Heart left ventricle (tissue), 16 donors: Measurements from ENCODE around the gene PDF. TPM values are rescaled to one million over a fixed set of nuclear protein-coding genes. Genes with fewer than 3 reads are reported as not detected.

Experiments
- ATAC-seq, 4 donors: fragments of 200-7000 bp; cut with Tn5 transposase; one replicate each; pipeline ENCODE4 v1.9.1; 2020 to 2022; ENCODE audit warnings: moderate library complexity in 4 of 4, mild to moderate bottlenecking in 3 of 4, moderate number of reproducible peaks in 1 of 4
- DNase-seq, 5 donors: peaks; one replicate each; pipeline ENCODE4 v3.0.0-alpha.2; 2020
- H3K27ac ChIP-seq, 12 donors: fragments of 200-600 bp; sonication (generic) in 4 of 12; one replicate each; pipeline versions ENCODE4 v1.5.0 to v1.8.0; 2016 to 2022; ENCODE audit warnings: mild to moderate bottlenecking in 2 of 12
- H3K27me3 ChIP-seq, 9 donors: fragments of 200-600 bp; sonication (generic) in 2 of 9; one replicate each; pipeline versions ENCODE4 v1.5.1 to v1.8.0; 2016 to 2022; ENCODE audit warnings: mild to moderate bottlenecking in 3 of 9
- H3K36me3 ChIP-seq, 9 donors: fragments of 200-600 bp; sonication (generic) in 2 of 9; one replicate each; pipeline versions ENCODE4 v1.5.0 to v1.8.0; 2018 to 2022; ENCODE audit warnings: mild to moderate bottlenecking in 2 of 9
- H3K4me1 ChIP-seq, 12 donors: fragments of 200-600 bp; sonication (generic) in 4 of 12; one replicate each; pipeline versions ENCODE4 v1.5.0 to v1.8.0; 2016 to 2022; ENCODE audit warnings: mild to moderate bottlenecking in 3 of 12
- H3K4me3 ChIP-seq, 12 donors: fragments of 200-600 bp; sonication (generic) in 4 of 12; one replicate each; pipeline versions ENCODE4 v1.5.0 to v1.8.0; 2017 to 2022; ENCODE audit warnings: mild to moderate bottlenecking in 9 of 12, moderate library complexity in 4 of 12
- H3K9me3 ChIP-seq, 12 donors: fragments of 200-600 bp; sonication (generic) in 4 of 12; one replicate each; pipeline versions ENCODE4 v1.5.0 to v1.8.0; 2016 to 2022; ENCODE audit warnings: mild to moderate bottlenecking in 1 of 12
- CTCF ChIP-seq, 12 donors: fragments of 200-600 bp; sonication (generic) in 4 of 12; IDR thresholded peaks; one replicate each; pipeline versions ENCODE4 v1.5.0 to v1.8.0; 2018 to 2022; ENCODE audit warnings: antibody characterized with exemption in 12 of 12, mild to moderate bottlenecking in 5 of 12
- POLR2A ChIP-seq, 2 donors: fragments of 450-650 bp; IDR thresholded peaks; one replicate each; pipeline ENCODE4 v1.6.1; 2017; ENCODE audit warnings: antibody characterized with exemption in 2 of 2, mild to moderate bottlenecking in 2 of 2, moderate library complexity in 2 of 2
- WGBS, 4 donors: extraction: QIAGEN DNeasy Blood & Tissue Kit in 2 of 4; methylation state at CpG; one replicate each; pipeline versions ENCODE4 v1.1.5 to v1.1.7; 2013 to 2018; 5-methylcytosine and 5-hydroxymethylcytosine counted together
- intact Hi-C, 10 donors: fragments of 100-400 bp; cut with DNase I; formaldehyde crosslinking; loops; one replicate each; pipeline versions ENCODE4 v1.11.1 to v1.14.2; 2022
- polyA plus RNA-seq, 2 donors: library from polyadenylated mRNA; stranded (reverse); fragments of 200-250 nt; gene quantifications; one replicate each; pipeline ENCODE4 v1.2.3, GENCODE V29; 2013
- total RNA-seq, 9 donors: library from RNA; depleted of rRNA in 2 of 9; stranded (reverse); fragments of >200 nt in 2 of 9; fragmentation: NEBNext Ultra II Directional in 3 of 9; extraction: Animal tissue kit (Norgen Biotek cat#: 25700) in 3 of 9; gene quantifications; one replicate each; pipeline versions ENCODE4 v1.1.0 to v1.2.4, GENCODE V29; 2016 to 2023
- donor health status: ischemic (EF 13 %, LVEDD 7.1; RV severe dilation, severe dysfunction).
- donor health status: healthy with polysubstance abuse.
- donor health status: DM: no; HTN: yes; CAD: no.
- donor health status: DM: no; HTN: no; CAD: no.
- donor health status: ischemic (EF 25% LVEDD 6.9; RV normal size, moderate dysfunction).
- donor health status: ischemic (EF 25% LVEDD 5.7; RV mildly dilated, moderate dysfunction).
- donor health status: healthy.
- donor health status: DM: yes; HTN: yes; CAD: no.
- donor health status: ischemic (EF 35%, LVEDD 5.7; RV mildly dilated, moderate dysfunction).
- donor health status: nonischemic (EF 11% LVEDD 7.7; RV severe dilation, severe dysfunction).
- donor health status: DM: yes; HTN: yes; CAD: no.
- donor health status: PGD.
- donor health status: ischemic (EF 29% LVEDD 5.4; RV normal size, mild dysfunction).
- donor health status: nonischemic (EF 23%, LVEDD 6.1; RV moderate dilation, normal function).

PDF gene
- total and polyA plus RNA-seq, 11 donors, result 1.4 to 13.8 (median 6.0) TPM

GRCh38 chr16:69344171-69344570 lies 13.8 kb upstream of the PDF start:
- peaks cover 3 to 21% (median 11%) of the 10 kb centered on the region in 12 donors for H3K4me1 ChIP-seq
- WGBS, 4 donors, result 93 to 98% (median 97%) methylated on average over 5 of the region's 5 CpGs
- H3K36me3 ChIP-seq, result peaks cover 0 to 58% (median 37%) of the 10 kb centered on the region in 9 donors
- H3K27ac ChIP-seq, result no peak overlapping the region
- no peak for TF ChIP-seq CTCF (IDR thresholded peaks at IDR 0.05)
- no peak for TF ChIP-seq POLR2A (IDR thresholded peaks at IDR 0.05)
- H3K9me3 ChIP-seq, result no peaks in the 10 kb centered on the region
- no peak overlapping the region for H3K4me3 ChIP-seq
- ATAC-seq, result no peak
- DNase-seq, result peak in 1 of 5 donors; percentile 2
- intact Hi-C loops, result no loop called here
- H3K27me3 ChIP-seq, result no peaks in the 10 kb centered on the region

DNA sequence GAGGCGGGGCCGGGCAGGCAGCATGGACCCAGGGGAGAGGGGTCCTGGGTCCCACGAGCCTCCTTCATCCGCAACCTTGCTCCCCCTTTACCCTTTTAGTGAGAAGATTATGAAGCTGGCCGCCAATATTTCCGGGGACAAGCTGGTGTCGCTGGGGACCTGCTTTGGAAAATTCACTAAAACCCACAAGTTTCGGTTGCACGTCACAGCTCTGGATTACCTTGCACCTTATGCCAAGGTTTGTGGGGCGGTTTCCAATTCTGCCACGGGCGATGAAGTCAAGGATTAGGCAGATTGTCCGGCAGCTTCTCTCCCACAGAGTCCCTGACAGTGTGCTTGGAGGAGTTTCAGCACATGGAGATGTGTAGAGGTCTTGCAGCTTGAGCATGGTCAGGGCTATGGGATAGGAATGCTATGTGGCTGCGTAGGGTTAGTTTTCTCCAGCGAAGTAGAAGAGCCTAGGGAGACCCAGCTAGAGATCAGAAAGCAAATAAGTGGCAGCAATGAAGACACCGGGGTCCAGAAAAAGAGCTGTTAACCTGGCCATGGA lies 9.8 kb upstream of the PDF start:
- intact Hi-C loops, result no loop called here
- Histone ChIP-seq H3K27me3 (no peaks in the 10 kb centered on the region), H3K4me3 (peak overlapping the region; percentile 69 to 100 (median 88)), H3K9me3 (no peaks in the 10 kb centered on the region), H3K27ac (peak overlapping the region in 11 of 12 donors; percentile 80 to 96 (median 92)), H3K36me3 (peaks cover 0 to 62% (median 51%) of the 10 kb centered on the region in 9 donors), H3K4me1 (peaks cover 7 to 33% (median 24%) of the 10 kb centered on the region in 12 donors)
- ATAC-seq, result peak in 1 of 4 donors; percentile 5
- TF ChIP-seq POLR2A (IDR thresholded peaks at IDR 0.05) (no peak), CTCF (IDR thresholded peaks at IDR 0.05) (no peak)
- DNase-seq, result no peak
- 8 to 13% (median 10%) methylated on average over 12 to 16 of the region's 16 CpGs for WGBS, 4 donors

GRCh38 chr16:69339289-69340094 lies 9.1 kb upstream of the PDF start, which contains the start of the genes COG8 and NIP7:
TSS of gene COG8 (minus strand) at chr16:69339564. CDS start at chr16:69339552, 12 bp downstream.
TSS of gene NIP7 (plus strand) at chr16:69339772. CDS start at chr16:69339830, 58 bp downstream.
- peak; percentile 94 to 96 (median 96) for DNase-seq
- peaks cover 0 to 66% (median 53%) of the 10 kb centered on the region in 9 donors for H3K36me3 ChIP-seq

More at GRCh38 chr16:69339289-69340094, 9.1 kb upstream of the PDF start, which contains the start of the genes COG8 and NIP7:
- ATAC-seq, result peak; percentile 98 to 100 (median 99)
- H3K9me3 ChIP-seq, result no peaks in the 10 kb centered on the region
- peaks cover 7 to 33% (median 24%) of the 10 kb centered on the region in 12 donors for H3K4me1 ChIP-seq
- 0 to 1% (median 0%) methylated on average over 38 to 77 of the region's 77 CpGs for WGBS, 4 donors
- no peaks in the 10 kb centered on the region for H3K27me3 ChIP-seq
- intact Hi-C loops, result loop anchor here in 2 of 10 donors (1.0 to 2.0 kb wide), 2 partner anchors 9 to 29 kb away; partner anchors contain the start of genes PDF (in 1 of the 2) and VPS4A (in 1 of the 2)
- H3K27ac ChIP-seq, result peak within 1 kb of the TSS; percentile 28 to 96 (median 92)
- TF ChIP-seq CTCF (IDR thresholded peaks at IDR 0.05) (peak; percentile 79 to 93 (median 86)), POLR2A (IDR thresholded peaks at IDR 0.05) (peak in 1 of 2 donors; percentile 52)
- peak within 1 kb of the TSS; percentile 69 to 100 (median 88) for H3K4me3 ChIP-seq
